ENCODE measurements around the gene CHRDL1. TPM values are rescaled to one million over a fixed set of nuclear protein-coding genes. Genes with fewer than 3 reads are reported as not detected.

Gene CHRDL1
- total and polyA plus RNA-seq, 2 of the 13 experiments (the other 11 are each of a cell fraction or from before 2014, with no cell fraction given) = not detected

GRCh38 chrX:110667706-110668105 is 127.9 kb downstream of the CHRDL1 start:
- intact Hi-C loops (cut with micrococcal nuclease; ENCODE audit: unreplicated experiment) (no loop called here), in situ Hi-C loops (cut with HindIII; ENCODE audit: extremely low pct_ligation_motif_present, low pct_unique_long_range_greater_than_20kb) (no loop called here)
- no peaks in the 10 kb centered on the region for H3K27me3 ChIP-seq (ENCODE audit: control insufficient read depth in 1 of 2, insufficient read depth in 2 of 2, low read length in 2 of 2)
- ATAC-seq (no peak), DNase-seq (ENCODE audit: low spot score) (no peak), FAIRE-seq (no peak)
- peaks cover 5% of the 10 kb centered on the region; the same call in 1 of the 2 replicates for H3K4me1 ChIP-seq (ENCODE audit: insufficient read depth, low read length)
- no peaks in the 10 kb centered on the region for H3K9me3 ChIP-seq (ENCODE audit: low read length)
- no TSS peak for BruUV-seq (replicated peaks)
- POLR2A ChIA-PET = no interaction called here
- H3K4me2 ChIP-seq (ENCODE audit: low read depth, low read length) = no peak overlapping the region
- H3K79me2 ChIP-seq (ENCODE audit: insufficient read depth, low read length) = no peaks in the 10 kb centered on the region
- no peak overlapping the region for H3K9ac ChIP-seq (ENCODE audit: insufficient read depth, low read depth, low read length)
- H3K27ac ChIP-seq (ENCODE audit: extremely low read length, insufficient read depth, low read length) = no peak overlapping the region
- TF ChIP-seq ZNF780A (CRISPR knock-in tag; IDR thresholded peaks at IDR 0.05) = no peak
- no peak for TF ChIP-seq ZFP41 (CRISPR knock-in tag; IDR thresholded peaks at IDR 0.05; ENCODE audit: borderline replicate concordance)
- TF ChIP-seq ZNF704 (CRISPR knock-in tag; IDR thresholded peaks at IDR 0.05; ENCODE audit: borderline replicate concordance) = no peak
- no peak for TF ChIP-seq EP300 (IDR thresholded peaks at IDR 0.05; ENCODE audit: low read depth in 2 of 2, low read length in 2 of 2)
- no peak for TF ChIP-seq EP300 (CRISPR knock-in tag; IDR thresholded peaks at IDR 0.05; ENCODE audit: borderline replicate concordance)
- TF ChIP-seq ZNF121 (CRISPR knock-in tag; IDR thresholded peaks at IDR 0.05) = no peak
- no peak for TF ChIP-seq GPN1 (CRISPR knock-in tag; IDR thresholded peaks at IDR 0.05; ENCODE audit: borderline replicate concordance)
- TF ChIP-seq BRF2 (CRISPR knock-in tag; IDR thresholded peaks at IDR 0.05) = no peak
- no peak for TF ChIP-seq ZSCAN9 (CRISPR knock-in tag; IDR thresholded peaks at IDR 0.05; ENCODE audit: borderline replicate concordance)
- no peak for TF ChIP-seq BHLHE40 (IDR thresholded peaks at IDR 0.05; ENCODE audit: low read length)
- TF ChIP-seq JUN (CRISPR knock-in tag; IDR thresholded peaks at IDR 0.05) = no peak
- no peak for TF ChIP-seq ZNF326 (CRISPR knock-in tag; IDR thresholded peaks at IDR 0.05; ENCODE audit: borderline replicate concordance)
- TF ChIP-seq, protein P1, sequence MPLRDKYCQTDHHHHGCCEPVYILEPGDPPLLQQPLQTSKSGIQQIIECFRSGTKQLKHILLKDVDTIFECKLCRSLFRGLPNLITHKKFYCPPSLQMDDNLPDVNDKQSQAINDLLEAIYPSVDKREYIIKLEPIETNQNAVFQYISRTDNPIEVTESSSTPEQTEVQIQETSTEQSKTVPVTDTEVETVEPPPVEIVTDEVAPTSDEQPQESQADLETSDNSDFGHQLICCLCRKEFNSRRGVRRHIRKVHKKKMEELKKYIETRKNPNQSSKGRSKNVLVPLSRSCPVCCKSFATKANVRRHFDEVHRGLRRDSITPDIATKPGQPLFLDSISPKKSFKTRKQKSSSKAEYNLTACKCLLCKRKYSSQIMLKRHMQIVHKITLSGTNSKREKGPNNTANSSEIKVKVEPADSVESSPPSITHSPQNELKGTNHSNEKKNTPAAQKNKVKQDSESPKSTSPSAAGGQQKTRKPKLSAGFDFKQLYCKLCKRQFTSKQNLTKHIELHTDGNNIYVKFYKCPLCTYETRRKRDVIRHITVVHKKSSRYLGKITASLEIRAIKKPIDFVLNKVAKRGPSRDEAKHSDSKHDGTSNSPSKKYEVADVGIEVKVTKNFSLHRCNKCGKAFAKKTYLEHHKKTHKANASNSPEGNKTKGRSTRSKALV (CRISPR knock-in tag; IDR thresholded peaks at IDR 0.05) = no peak
- TF ChIP-seq SETDB1 (CRISPR knock-in tag; IDR thresholded peaks at IDR 0.05; ENCODE audit: borderline replicate concordance) = no peak
- no peak for TF ChIP-seq HCFC1 (IDR thresholded peaks at IDR 0.05; ENCODE audit: low read depth, low read length)
- no peak for TF ChIP-seq CERS6 (CRISPR knock-in tag; IDR thresholded peaks at IDR 0.05)
- no peak for TF ChIP-seq HNRNPLL (IDR thresholded peaks at IDR 0.05; ENCODE audit: low read depth, low read length, poor library complexity, severe bottlenecking)
- TF ChIP-seq ZNF781 (CRISPR knock-in tag; IDR thresholded peaks at IDR 0.05; ENCODE audit: borderline replicate concordance, not compliant biosample characterization) = no peak
- H4K20me1 ChIP-seq (ENCODE audit: insufficient read depth, low read length) = no peaks in the 10 kb centered on the region
- WGBS (ENCODE audit: low lambda C conversion rate) = 0% methylated on average over 1 of the region's 6 CpGs
- no peaks in the 10 kb centered on the region for H3K36me3 ChIP-seq (replicated peaks in 1 of 2; ENCODE audit: control insufficient read depth in 1 of 2, insufficient read depth in 2 of 2, low read length in 2 of 2)
- H3K4me3 ChIP-seq (replicated peaks in 1 of 3; ENCODE audit: insufficient read depth in 1 of 3, low read depth in 2 of 3, low read length in 3 of 3) = no peak overlapping the region
- CTCF ChIA-PET (ENCODE audit: low intra/inter-chr PET ratio, low total read pairs) = no interaction called here
- H2AFZ ChIP-seq (ENCODE audit: low read length) = no peak overlapping the region
